Measurements from ENCODE around the gene OR2A2. TPM values are rescaled to one million over a fixed set of nuclear protein-coding genes. Genes with fewer than 3 reads are reported as not detected.

The OR2A2 gene
- total and polyA plus RNA-seq, 9 of the 15 experiments (the other 6 are each of a cell fraction or from before 2014, with no cell fraction given), result not detected

- TF ChIP-seq FOXJ3 (CRISPR knock-in tag; IDR thresholded peaks at IDR 0.05), result no peak
- TF ChIP-seq DACH1 (IDR thresholded peaks at IDR 0.05; ENCODE audit: partially characterized antibody), result no peak
- TF ChIP-seq ZNF445 (CRISPR knock-in tag; IDR thresholded peaks at IDR 0.05; ENCODE audit: low read depth), result no peak
These were observed 4.3 kb downstream of the OR2A2 start (continued) for GRCh38 chr7:144113651-144114050.

GRCh38 chr7:144118341-144118740 lies 9.0 kb downstream of the OR2A2 start:
- intact Hi-C loops (cut with micrococcal nuclease) (no loop called here), in situ Hi-C loops (cut with MboI) (no loop called here)
- 0% methylated on average over 8 of the region's 8 CpGs for WGBS (ENCODE audit: insufficient coverage, low coverage, missing lambda C conversion rate)
- H3K4me2 ChIP-seq (ENCODE audit: insufficient read depth, low read length), result no peak overlapping the region
- H2AFZ ChIP-seq (ENCODE audit: low read depth, low read length), result no peak overlapping the region
- POLR2A ChIA-PET, result no interaction called here
- H3K4me1 ChIP-seq (replicated peaks in 1 of 2; ENCODE audit: control insufficient read depth in 2 of 2, insufficient read depth in 2 of 2, low read length in 2 of 2), result no peaks in the 10 kb centered on the region
- CTCF ChIA-PET (ENCODE audit: low intra/inter-chr PET ratio), result no interaction called here
- H3K9ac ChIP-seq (ENCODE audit: insufficient read depth in 1 of 2, low read depth in 2 of 2, low read length in 2 of 2), result no peak overlapping the region
- TF ChIP-seq NCOA4 (IDR thresholded peaks at IDR 0.05; ENCODE audit: partially characterized antibody) (no peak), MTF1 (CRISPR knock-in tag; IDR thresholded peaks at IDR 0.05; ENCODE audit: borderline replicate concordance) (no peak), DACH1 (IDR thresholded peaks at IDR 0.05; ENCODE audit: partially characterized antibody) (no peak), MEF2A (IDR thresholded peaks at IDR 0.05; ENCODE audit: control insufficient read depth, low read depth, low read length) (no peak), IRF2 (CRISPR knock-in tag; IDR thresholded peaks at IDR 0.05) (no peak), NR2C2 (CRISPR knock-in tag; IDR thresholded peaks at IDR 0.05) (no peak), NR2C2 (tag; IDR thresholded peaks at IDR 0.05) (no peak), TAF7 (tag; IDR thresholded peaks at IDR 0.05) (no peak), ZBTB26 (CRISPR knock-in tag; IDR thresholded peaks at IDR 0.05) (no peak), MCM3 (IDR thresholded peaks at IDR 0.05) (no peak), SOX6 (IDR thresholded peaks at IDR 0.05) (no peak)
- no peak for FAIRE-seq
- no peaks in the 10 kb centered on the region for H3K9me1 ChIP-seq (ENCODE audit: control insufficient read depth, insufficient read depth, low read length)
- H3K9me3 ChIP-seq (replicated peaks; ENCODE audit: control insufficient read depth, insufficient read depth, low read depth, low read length), result no peaks in the 10 kb centered on the region
- no peak for DNase-seq (ENCODE audit: extremely low read depth in 1 of 4, low spot score in 3 of 4)
- no TSS peak for BruUV-seq (replicated peaks)
- H3K36me3 ChIP-seq (ENCODE audit: control insufficient read depth, insufficient read depth, low read length), result no peaks in the 10 kb centered on the region
- ATAC-seq, result peak; percentile 40; the same call in 1 of the 3 replicates
- no peak overlapping the region for H3K27ac ChIP-seq (ENCODE audit: extremely low read depth, low read depth, low read length)
- H3K27me3 ChIP-seq (ENCODE audit: control insufficient read depth in 2 of 2, insufficient read depth in 2 of 2, low read length in 2 of 2), result no peaks in the 10 kb centered on the region
- no peaks in the 10 kb centered on the region for H3K79me2 ChIP-seq (ENCODE audit: control insufficient read depth, insufficient read depth, low read length)
- H3K4me3 ChIP-seq, result no peak overlapping the region
- no peaks in the 10 kb centered on the region for H4K20me1 ChIP-seq (replicated peaks; ENCODE audit: control insufficient read depth, insufficient read depth, low read length)

Measured in K562 (cell line).